CD4-positive, alpha-beta T cell (primary cell): Measurements from ENCODE around the gene ADCY10. TPM values are rescaled to one million over a fixed set of nuclear protein-coding genes. Genes with fewer than 3 reads are reported as not detected.

Source experiments
- ATAC-seq: fragments of 200-7000 bp; cut with Tn5 transposase; one replicate; pipeline ENCODE4 v1.10.0; 2022; ENCODE audit warnings: mild to moderate bottlenecking; ENCODE audit not compliant: poor library complexity
- CTCF ChIA-PET: fragments of 350-600 bp; sonication (Branson Sonifier 250); formaldehyde crosslinking; loops from one replicate; lab custom pipeline; 2021; ENCODE audit warnings: antibody characterized with exemption, inconsistent platforms; lab: Charles Lee
- POLR2A ChIA-PET: fragments of 350-600 bp; sonication (Branson Sonifier 250); formaldehyde crosslinking; loops from one replicate; lab custom pipeline; 2021; ENCODE audit warnings: antibody characterized with exemption, inconsistent platforms; lab: Charles Lee
- DNase-seq, 14 experiments: peaks; one replicate each; pipeline ENCODE4 v3.0.0-alpha.2; 2013 to 2020; ENCODE audit warnings: mixed read lengths in 2 of 14
- H3K27ac ChIP-seq, 2 donors: one replicate each; pipeline versions ENCODE4 v1.5.1 to v1.7.0; 2013; ENCODE audit warnings: low read length in 2 of 2, low read depth in 1 of 2, mild to moderate bottlenecking in 1 of 2
- H3K27me3 ChIP-seq, 2 experiments: 1 replicate in 1 of 2; 2 replicates in 1 of 2; pipeline versions ENCODE4 v1.6.1 to v1.7.0; 2013; ENCODE audit warnings: low read length in 2 of 2, control low read depth in 1 of 2, mild to moderate bottlenecking in 1 of 2, moderate library complexity in 1 of 2; ENCODE audit not compliant: insufficient read depth in 2 of 2, control insufficient read depth in 1 of 2
- H3K36me3 ChIP-seq: one replicate; pipeline ENCODE4 v1.6.1; 2013; ENCODE audit warnings: low read length, control low read depth; ENCODE audit not compliant: insufficient read depth
- H3K4me1 ChIP-seq: one replicate; pipeline ENCODE4 v1.6.1; 2013; ENCODE audit warnings: low read length, control low read depth; ENCODE audit not compliant: insufficient read depth
- H3K4me3 ChIP-seq: one replicate; pipeline ENCODE4 v1.5.1; 2013; ENCODE audit warnings: mild to moderate bottlenecking, low read length, moderate library complexity
- H3K9me3 ChIP-seq, 2 experiments: 1 replicate in 1 of 2; 2 replicates in 1 of 2; pipeline versions ENCODE4 v1.6.1 to v1.7.0; 2013; ENCODE audit warnings: low read length in 2 of 2, mild to moderate bottlenecking in 2 of 2, control low read depth in 1 of 2, moderate library complexity in 1 of 2; ENCODE audit not compliant: control insufficient read depth in 1 of 2, insufficient read depth in 1 of 2
- H3K27ac Mint-ChIP-seq: one replicate; pipeline ENCODE4 v1.8.0; 2020; ENCODE audit warnings: mixed read lengths
- H3K27me3 Mint-ChIP-seq: one replicate; pipeline ENCODE4 v1.8.0; 2021; ENCODE audit warnings: mixed read lengths
- H3K36me3 Mint-ChIP-seq: one replicate; pipeline ENCODE4 v1.8.0; 2021; ENCODE audit warnings: low read depth, mixed read lengths
- H3K4me1 Mint-ChIP-seq: one replicate; pipeline ENCODE4 v1.8.0; 2021; ENCODE audit warnings: low read depth, mixed read lengths
- H3K4me3 Mint-ChIP-seq: one replicate; pipeline ENCODE4 v1.8.0; 2020; ENCODE audit warnings: mild to moderate bottlenecking, mixed read lengths
- H3K9me3 Mint-ChIP-seq: one replicate; pipeline ENCODE4 v1.8.0; 2020; ENCODE audit warnings: mixed read lengths
- CTCF ChIP-seq: fragments of 200-600 bp; IDR thresholded peaks from one replicate; pipeline ENCODE4 v1.8.0; 2022; ENCODE audit warnings: antibody characterized with exemption, mild to moderate bottlenecking
- intact Hi-C, 2 experiments: fragments of 100-400 bp; cut with DNase I in 1 of 2; cut with micrococcal nuclease in 1 of 2; formaldehyde crosslinking; loops; one replicate each; pipeline versions ENCODE4 v1.15.1 to v1.9.0; 2023 to 2025; cut with DNase I, micrococcal nuclease
- polyA plus RNA-seq, 2 donors: library from polyadenylated mRNA; unstranded; fragments of 120-200 nt; gene quantifications; one replicate each; pipeline ENCODE4 v1.2.1, GENCODE V29; 2013
- total RNA-seq, 174 experiments: library from RNA in 2 of 174; stranded (reverse) in 2 of 174; gene quantifications; one replicate each; pipeline ENCODE4 v1.2.3 and lab custom pipeline; 2021 to 2026

Gene ADCY10
- under 1 TPM; 0.11 to 0.52 TPM for total RNA-seq
- 0.03 TPM for polyA plus RNA-seq (2013, experiment 1 of 2)
- polyA plus RNA-seq (2013, experiment 2 of 2), result 0.14 TPM
- 0 to 2.1 (median 0.38) reads per million in 172 experiments for total RNA-seq (lab: John Stamatoyannopoulos, UW)

GRCh38 chr1:167913895-167914496 lies at the start of gene ADCY10:
ADCY10 (minus strand) TSS chr1:167914134; CDS start chr1:167905140, 8,994 bp downstream.
- ChIA-PET CTCF (interaction anchor here (1.1 kb wide), 1 partner anchor 168 kb away, joined by 3 read pairs; no protein-coding TSS in a partner anchor), POLR2A (interaction anchor here (2.3 kb wide), 1 partner anchor 22 kb away, joined by 7 read pairs; the partner anchor contains the start of genes DCAF6 and MPC2)
- intact Hi-C loops, result no loop called here
- Histone ChIP-seq H3K36me3 (peaks cover 1% of the 10 kb centered on the region), H3K4me3 (no peak within 1 kb of the TSS), H3K9me3 (peaks cover 0 to 11% of the 10 kb centered on the region in 2 experiments), H3K27ac (no peak within 1 kb of the TSS), H3K4me1 (no peaks in the 10 kb centered on the region), H3K27me3 (no peaks in the 10 kb centered on the region)
- Mint-ChIP-seq H3K4me1 (no peaks in the 10 kb centered on the region), H3K27me3 (no peaks in the 10 kb centered on the region), H3K27ac (no peak within 1 kb of the TSS), H3K9me3 (peaks cover 6% of the 10 kb centered on the region), H3K4me3 (no peak within 1 kb of the TSS), H3K36me3 (peaks cover 35% of the 10 kb centered on the region)
- ATAC-seq, result no peak
- TF ChIP-seq CTCF, result no peak
- DNase-seq, result no peak

GRCh38 chr1:167957710-167958109 lies 43.8 kb upstream of the ADCY10 start:
- no peaks in the 10 kb centered on the region for H3K9me3 Mint-ChIP-seq

GRCh38 chr1:167955915-167956314 lies 42.0 kb upstream of the ADCY10 start:
- Histone ChIP-seq H3K9me3 (no peaks in the 10 kb centered on the region), H3K4me1 (no peaks in the 10 kb centered on the region), H3K36me3 (peaks cover 17% of the 10 kb centered on the region), H3K27me3 (no peaks in the 10 kb centered on the region), H3K27ac (no peak overlapping the region), H3K4me3 (no peak overlapping the region)
- H3K27ac Mint-ChIP-seq, result no peak overlapping the region
- intact Hi-C loops, result no loop called here
- peaks cover 81% of the 10 kb centered on the region for H3K36me3 Mint-ChIP-seq
- ChIA-PET POLR2A (interaction anchor here (0.9 kb wide), 1 partner anchor 20 kb away, joined by 4 read pairs; no protein-coding TSS in a partner anchor), CTCF (interaction anchor here (0.7 kb wide), 1 partner anchor 23 kb away, joined by 3 read pairs; no protein-coding TSS in a partner anchor)
- H3K4me3 Mint-ChIP-seq, result no peak overlapping the region
- H3K27me3 Mint-ChIP-seq, result no peaks in the 10 kb centered on the region
- DNase-seq, result no peak
- no peak for TF ChIP-seq CTCF
- peaks cover 26% of the 10 kb centered on the region for H3K4me1 Mint-ChIP-seq
- no peak for ATAC-seq
- H3K9me3 Mint-ChIP-seq, result no peaks in the 10 kb centered on the region

More at GRCh38 chr1:167957710-167958109, 43.8 kb upstream of the ADCY10 start:
- DNase-seq, result no peak
- Mint-ChIP-seq H3K4me1 (peaks cover 29% of the 10 kb centered on the region), H3K36me3 (peaks cover 79% of the 10 kb centered on the region), H3K27me3 (no peaks in the 10 kb centered on the region), H3K4me3 (no peak overlapping the region), H3K27ac (no peak overlapping the region)
- ChIA-PET POLR2A (no interaction called here), CTCF (no interaction called here)
- no peaks in the 10 kb centered on the region for H3K9me3 ChIP-seq
- no peak overlapping the region for H3K4me3 ChIP-seq
- H3K27me3 ChIP-seq, result no peaks in the 10 kb centered on the region
- no peak overlapping the region for H3K27ac ChIP-seq
- ATAC-seq, result no peak
- H3K36me3 ChIP-seq, result peaks cover 13% of the 10 kb centered on the region
- intact Hi-C loops, result no loop called here
- no peaks in the 10 kb centered on the region for H3K4me1 ChIP-seq
- no peak for TF ChIP-seq CTCF
